SW480 (cell line): ENCODE data around the gene RAB4B.
"Not testable (repeated sequence)": the region's sequence is repeated elsewhere in the genome, so short reads cannot be mapped to it uniquely, and the experiment has no call there.

Source experiments
- DNase-seq: peaks from one replicate; pipeline ENCODE4 v3.0.0-alpha.2; 2016; ENCODE audit warnings: low spot score

The RAB4B gene

DNA sequence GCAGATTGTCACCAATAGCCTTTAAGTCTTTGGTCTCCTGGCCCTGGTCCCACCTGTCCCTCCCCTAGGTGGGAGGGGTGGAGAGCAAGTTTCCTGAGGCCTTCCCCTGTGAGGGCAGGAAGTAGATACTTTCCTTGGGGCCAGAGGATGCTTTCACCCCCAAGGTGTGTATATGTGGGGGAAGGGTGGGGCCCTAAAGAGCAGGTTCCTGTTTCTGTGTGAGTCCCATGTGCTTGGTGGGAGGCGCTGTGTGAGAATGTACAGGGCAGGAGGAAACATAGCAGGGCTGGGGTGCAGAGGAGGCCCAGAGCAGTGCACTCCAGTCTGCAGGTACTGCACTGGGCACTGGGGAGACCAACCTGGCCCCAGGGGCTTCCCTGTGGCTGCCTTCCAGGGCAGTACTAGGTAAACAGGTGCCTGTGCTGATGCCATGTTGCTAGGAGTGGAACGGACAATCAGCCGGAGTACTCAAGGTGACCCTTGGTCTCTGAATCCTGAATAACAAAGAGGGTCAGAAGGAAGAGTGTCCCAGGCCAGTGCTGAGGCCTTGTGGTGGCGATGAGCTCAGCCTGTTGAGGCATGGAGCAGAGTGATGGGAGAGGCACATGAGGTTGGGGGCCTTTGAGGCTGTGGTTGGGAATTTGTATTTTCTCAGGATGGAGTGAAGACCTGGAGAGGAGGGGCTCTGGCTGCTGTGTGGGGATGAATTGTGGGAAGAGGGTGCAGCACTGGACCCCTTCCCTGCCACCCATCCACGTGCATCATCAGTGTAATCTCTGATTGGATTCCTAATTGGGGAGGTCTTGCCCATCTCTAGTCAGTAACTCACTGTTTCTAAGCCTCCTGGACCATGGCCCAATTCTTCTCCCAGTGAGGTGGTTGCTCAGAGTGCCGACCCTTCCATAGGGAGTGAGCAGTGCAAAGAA lies 26.1 kb downstream of the RAB4B start:
- no peak for DNase-seq

DNA sequence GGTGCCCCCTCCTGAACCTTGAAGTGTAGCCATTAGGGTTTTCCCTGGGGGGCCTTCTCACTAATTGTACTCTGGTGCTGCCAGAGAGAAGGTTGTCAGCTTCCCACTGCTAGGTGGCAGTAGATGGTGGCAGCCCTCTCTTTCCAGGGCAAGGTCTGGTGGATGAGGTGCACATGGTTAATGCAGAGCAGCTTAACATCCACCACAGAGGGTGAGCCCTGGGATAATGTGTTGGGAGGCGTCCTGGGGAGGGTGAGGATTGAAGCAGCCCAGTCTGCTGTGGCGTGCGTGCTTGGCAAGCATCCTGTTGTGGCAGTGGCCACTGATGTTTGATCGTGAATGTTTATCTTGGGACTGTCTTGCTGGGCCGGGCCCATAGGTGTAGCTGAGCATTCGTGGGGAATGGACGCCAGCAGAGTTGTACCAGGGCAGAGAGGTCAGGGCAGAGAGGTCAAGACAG lies 26.8 kb downstream of the RAB4B start:
- DNase-seq = no peak

DNA sequence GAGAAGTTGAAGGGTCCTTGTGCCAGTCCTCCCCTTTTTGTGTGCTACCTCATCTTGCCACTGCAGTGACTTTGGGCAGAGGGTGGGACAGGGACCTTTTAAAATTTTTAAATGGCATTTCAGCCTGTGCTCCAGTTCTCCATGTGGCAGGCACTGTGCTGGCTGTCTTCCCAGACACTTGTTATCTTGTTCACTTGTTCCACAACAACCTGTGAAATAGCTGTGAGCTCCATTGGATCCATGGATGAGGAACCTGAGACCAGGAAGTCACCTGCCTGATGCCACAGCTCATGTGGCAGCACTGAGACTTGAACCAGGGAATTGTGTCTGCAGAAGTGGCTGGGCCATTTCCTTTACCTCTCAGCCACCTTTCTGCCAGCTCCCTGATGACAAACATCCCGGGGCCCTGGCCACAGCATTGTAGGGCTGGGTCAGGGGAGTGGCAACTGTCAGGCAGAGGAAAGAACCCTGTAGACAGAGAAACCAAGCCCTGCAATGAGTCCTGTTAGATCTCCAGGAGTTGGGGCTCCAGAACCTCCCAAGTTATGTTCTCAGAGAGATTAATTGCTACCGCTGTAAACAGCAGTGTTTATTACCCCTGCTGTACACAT lies 27.3 kb downstream of the RAB4B start:
- DNase-seq = no peak

DNA sequence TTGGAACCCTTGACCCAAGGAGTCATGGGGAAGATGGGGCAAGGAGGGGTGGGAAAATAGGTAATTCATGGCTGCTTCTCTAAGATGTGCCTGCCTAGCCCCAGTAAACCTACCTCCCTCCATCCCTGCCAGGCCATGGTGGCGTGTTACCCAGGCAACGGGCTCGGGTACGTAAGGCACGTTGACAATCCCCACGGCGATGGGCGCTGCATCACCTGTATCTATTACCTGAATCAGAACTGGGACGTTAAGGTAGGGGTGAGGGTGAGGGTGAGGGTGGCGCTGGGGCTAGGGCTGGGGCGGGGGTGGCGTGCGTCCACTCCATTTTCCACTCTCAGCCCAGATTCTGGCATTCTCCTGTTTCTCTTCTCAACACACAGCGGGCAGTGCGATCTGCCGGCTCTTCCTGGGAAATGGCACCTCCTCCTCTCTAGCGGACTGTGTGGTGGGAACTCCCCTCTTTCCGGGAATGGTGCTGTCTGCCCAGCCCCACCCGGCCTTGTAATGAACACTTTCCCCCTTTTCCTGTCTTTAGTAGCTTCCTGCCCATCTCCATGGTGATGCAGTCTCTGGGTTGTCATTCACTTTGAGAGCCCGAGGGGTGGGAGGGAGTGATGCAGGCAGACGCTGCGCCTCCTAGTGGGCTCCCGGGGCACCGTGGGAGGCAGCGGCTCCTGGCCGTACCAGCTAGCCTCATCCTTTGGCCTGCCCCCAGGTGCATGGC lies 28.5 kb downstream of the RAB4B start:
- DNase-seq = no peak

DNA sequence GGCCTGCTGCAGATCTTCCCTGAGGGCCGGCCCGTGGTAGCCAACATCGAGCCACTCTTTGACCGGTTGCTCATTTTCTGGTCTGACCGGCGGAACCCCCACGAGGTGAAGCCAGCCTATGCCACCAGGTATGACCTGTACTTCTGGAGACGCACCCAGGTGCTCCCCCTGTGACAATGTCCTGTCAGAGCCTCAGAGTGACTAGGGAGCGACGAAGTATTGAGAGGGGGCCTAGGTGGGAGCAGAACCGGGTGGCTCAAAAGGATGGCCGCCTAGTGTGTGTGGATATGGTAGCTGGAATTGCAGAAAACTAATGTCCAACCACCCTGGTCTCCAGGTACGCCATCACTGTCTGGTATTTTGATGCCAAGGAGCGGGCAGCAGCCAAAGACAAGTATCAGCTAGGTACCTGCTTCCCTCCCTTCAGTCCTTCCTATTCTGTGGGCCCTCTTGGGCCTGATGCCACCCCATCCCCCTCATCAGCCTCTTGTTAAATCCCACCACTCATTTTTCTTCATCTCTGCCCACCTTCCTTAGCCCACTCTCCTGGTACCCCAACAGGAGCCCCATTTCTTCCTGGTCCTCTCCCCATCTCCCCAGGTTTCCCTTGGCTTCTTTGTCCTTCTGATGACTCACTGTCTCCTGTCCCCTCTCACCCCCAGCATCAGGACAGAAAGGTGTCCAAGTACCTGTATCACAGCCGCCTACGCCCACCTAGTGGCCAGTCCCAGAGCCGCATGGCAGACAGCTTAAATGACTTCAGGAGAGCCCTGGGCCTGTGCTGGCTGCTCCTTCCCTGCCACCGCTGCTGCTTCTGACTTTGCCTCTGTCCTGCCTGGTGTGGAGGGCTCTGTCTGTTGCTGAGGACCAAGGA lies 29.3 kb downstream of the RAB4B start:
- DNase-seq = peak; percentile 75

DNA sequence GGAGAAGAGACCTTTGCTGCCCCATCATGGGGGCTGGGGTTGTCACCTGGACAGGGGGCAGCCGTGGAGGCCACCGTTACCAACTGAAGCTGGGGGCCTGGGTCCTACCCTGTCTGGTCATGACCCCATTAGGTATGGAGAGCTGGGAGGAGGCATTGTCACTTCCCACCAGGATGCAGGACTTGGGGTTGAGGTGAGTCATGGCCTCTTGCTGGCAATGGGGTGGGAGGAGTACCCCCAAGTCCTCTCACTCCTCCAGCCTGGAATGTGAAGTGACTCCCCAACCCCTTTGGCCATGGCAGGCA lies 29.9 kb downstream of the RAB4B start:
- no peak for DNase-seq

DNA sequence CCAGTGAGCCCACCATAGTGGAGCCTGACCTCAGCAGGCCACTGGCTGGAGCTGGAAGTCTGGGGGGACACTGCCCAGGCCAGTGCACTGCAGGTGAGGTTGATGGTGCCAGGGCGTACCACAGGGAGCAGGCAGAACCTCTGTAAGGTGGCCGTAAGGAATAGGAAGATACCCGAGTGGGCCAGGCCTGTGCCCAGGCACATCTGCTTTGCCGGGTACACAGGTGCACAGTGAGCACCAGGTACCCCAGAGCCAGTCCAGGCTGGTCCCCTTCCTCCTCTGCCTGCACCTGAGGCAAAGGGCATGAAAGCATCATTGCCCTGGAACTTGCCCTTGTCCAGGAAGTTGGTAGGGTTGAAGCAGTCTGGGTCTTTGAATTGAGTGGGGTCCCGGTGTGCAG lies 30.4 kb downstream of the RAB4B start:
- no peak for DNase-seq

DNA sequence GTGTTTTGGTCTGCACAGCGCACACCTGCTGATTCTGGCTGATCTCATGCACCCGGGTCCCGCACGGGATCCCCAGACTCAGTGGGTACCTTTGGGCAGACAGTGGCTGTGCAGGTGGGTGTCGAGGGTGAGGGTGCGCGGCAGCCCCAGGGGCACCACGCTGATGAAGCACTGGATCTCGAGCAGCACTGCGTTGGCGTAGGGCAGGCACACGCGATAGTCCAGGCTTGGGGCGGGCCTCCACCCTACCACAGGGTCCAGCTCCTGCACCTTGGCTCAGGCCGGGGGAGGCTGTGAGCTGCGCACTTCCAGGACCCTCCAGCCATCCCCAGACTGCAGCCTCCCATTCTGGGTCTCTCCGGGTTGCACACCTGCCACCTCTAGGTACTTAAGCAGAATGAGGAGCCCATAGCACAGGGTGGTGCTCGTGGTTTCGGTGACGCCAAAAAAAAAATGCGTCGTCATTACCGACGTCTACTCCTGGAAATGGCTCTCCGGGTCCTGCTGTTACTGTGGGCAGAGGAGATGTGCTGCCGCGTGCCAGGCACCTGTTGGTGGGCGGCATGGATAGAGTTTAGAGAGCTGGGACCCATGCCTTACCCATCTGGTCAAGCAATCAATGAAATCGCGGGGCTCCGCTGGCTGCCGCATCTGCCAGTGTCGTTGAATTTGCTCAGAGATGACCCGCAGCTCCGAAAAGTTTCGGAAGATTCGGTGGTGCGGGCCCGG lies 31.5 kb downstream of the RAB4B start:
- no peak for DNase-seq

DNA sequence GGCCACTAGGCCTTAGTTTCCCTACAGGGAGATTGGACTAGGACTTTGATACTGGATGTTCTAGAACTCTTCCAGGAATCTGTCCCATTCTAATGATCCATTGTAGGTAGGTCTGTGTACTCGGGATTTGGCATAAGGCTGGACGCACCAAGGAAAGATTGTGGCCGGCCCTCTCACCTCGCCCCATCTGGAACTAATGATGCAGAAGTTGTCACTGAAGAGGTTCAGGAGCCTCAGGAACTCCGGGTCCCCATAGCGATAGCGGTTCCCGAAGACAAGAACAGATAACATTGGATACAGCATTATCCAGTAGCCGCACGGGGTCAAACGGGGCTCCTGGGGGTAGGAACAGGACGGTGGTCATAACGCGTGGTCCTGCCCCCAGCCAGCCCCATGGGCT lies 32.1 kb downstream of the RAB4B start:
- DNase-seq = no peak

DNA sequence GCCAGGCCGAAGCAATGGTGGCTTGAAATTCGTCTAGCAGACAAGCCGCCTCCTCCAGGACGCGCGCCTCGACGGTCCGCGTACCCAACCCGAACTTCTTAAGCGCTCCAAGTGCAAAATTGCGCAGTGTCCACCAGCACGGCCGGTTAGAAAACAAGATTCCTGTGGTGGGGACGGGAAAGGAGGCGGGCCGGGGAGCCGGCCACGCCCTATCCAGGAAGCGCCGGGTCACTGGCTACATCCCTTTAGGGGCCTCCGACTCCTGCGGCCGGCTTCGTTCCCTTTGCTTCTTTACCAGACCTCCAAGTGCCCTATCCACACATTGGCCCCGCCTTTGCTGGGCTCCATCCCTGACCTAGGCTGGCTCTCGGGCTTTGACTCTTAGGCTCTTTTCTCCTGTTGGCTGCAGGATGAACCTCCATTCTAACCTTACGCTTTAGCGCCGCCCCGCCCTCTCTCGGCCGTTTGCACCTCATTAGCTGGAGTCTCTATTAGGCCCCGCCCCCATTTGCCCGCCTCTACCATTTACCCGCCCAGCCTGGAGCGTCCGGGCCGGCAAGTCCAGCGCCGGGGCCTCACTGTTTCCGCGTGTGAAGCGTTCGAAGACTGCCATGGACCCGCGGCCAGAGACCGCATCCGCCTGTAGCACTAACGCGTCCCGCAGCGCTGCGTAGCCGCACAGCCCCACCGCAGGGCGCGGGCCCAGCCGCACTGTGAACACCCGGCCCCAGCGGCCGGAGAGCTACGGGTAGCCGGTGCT lies 32.8 kb downstream of the RAB4B start:
- peak; percentile 93 for DNase-seq

DNA sequence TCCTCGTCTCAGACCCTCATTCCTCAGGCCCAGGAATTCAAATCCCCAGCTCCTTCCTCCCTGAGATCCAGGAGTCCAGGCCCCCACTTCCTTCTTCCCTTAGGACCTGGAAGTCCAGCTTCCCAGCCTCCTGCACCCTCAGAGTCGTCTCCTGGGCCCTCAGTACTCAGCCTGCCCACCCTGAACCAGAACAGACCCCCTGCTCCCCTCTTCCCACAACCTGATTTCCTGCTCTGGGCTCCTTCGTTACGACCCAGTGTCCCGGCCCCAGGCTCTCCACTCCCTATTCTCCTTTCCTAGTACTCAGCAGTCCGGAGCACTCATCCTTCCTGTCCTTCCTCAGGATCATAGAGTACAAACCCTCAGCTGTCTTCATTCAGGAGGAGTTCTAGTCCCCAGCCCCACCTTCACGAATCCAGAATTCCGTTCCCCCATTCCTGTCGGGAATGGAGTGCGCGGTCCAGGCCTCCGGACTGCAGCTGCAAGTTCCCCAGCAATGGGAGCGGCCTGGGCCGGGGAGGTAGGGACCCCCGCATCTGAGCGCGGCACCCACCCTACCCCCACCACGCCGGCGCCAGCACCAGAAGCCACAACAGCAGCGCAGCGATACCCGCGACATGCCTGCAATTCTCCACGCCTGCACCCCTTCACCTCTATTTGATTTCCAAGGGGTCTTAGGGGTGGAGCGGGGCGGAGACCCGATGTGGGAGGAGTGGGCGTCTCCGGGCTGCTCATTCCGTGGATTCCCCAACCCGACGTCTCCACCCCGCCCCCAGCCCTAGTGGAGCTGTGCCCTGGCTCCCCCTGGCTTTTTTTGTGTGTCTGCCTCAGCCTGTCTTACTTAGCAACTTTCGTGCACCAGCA lies 33.7 kb downstream of the RAB4B start:
- no peak for DNase-seq

DNA sequence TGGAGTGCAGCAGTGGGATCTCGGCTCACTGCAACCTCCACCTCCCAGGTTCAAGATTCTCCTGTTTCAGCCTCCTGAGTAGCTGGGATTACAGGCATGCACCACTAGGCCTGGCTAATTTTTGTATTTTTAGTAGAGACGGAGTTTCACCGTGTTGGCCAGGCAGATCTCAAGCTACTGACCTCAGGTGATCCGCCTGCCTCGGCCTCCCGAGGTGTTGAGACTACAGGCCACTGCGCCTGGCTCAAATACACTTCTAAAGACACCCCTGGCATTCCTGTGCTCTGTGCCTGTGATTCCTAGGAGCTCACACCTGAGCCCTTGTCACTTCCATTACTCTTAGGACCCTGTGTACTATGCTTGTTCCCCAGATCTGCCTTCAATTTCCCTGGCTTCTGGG lies 34.5 kb downstream of the RAB4B start:
- DNase-seq = not testable (repeated sequence)

DNA sequence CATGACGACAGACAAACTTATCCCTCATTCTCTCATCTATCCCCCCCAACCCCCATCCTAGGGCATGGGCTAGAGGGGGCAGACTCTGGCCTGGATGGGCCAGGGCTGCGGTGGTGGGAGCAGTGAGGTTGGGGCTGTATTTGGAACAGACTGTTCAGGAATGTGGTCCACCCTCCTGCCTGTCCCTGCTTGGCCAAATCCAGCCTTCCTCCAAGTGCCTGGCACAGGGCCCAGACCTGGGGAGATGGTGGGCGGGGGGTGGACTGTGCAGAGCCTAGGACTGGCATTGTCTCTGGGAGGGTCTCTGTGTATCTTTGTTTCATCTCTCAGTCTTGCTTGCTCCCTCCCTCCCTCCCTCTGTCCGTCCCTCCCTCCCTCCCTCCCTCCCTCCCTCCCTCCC lies 35.1 kb downstream of the RAB4B start:
- DNase-seq = no peak

DNA sequence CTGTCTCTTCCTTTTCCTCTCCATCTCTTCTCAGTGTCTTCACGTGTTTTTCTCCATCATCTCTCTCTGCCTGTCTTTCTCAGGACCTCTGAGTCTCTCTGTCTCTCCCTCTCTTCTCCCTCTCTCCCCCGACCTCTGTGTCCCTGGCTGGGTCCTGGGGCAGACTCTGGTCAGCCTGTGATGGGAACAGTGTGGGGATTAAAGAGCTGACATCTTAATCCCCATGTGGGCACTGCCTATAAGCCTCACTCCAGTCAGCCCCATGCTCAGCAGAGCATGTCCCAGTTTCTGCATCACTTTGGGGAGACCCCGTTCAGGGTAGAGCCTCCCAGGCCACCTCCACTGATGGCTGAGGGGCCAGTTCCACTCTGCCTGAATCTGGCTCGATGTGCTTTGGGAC lies 37.2 kb downstream of the RAB4B start:
- DNase-seq = no peak

DNA sequence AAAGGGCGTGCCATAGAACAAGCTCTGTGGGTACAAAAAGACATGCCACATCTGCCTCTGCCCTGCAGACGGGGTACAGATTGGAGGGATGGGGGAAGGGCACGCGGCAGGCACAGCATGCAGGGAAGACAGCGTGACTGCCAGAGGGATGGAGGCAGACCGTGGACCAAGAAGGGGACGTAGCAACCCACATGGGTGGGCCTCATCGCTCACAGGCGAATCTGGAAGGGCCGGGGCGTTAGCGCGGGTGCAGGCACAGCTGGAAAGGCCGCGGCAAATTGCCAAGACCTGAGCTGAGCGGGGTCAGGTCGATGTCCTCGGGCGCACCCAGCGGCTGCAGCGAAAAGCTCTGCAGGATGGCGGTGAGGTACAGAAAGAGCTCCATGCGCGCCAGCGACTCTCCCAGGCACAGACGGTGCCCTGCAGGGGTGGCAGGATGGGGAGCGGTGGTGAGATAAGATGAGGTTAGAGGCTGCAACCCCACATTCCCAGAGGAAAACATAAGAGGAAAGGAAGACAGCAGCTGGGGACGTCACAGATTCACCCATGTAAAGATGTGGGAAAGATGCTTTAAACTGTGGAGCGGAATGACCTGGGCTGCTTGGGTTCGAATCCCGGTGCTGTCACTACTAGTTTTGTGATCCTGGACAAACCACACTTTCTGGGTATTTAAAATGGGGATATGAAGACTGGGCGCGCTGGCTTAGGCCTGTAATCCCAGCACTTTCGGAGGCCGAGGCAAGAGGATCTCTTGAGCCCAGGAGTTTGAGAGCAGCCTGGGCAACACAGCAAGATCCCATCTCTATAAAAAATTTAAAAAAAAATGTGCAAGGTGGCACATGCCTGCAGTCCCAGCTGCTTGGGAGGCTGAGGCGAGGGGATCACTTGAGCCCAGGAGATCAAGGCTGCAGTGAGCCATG lies 40.7 kb downstream of the RAB4B start:
- peak; percentile 38 for DNase-seq

DNA sequence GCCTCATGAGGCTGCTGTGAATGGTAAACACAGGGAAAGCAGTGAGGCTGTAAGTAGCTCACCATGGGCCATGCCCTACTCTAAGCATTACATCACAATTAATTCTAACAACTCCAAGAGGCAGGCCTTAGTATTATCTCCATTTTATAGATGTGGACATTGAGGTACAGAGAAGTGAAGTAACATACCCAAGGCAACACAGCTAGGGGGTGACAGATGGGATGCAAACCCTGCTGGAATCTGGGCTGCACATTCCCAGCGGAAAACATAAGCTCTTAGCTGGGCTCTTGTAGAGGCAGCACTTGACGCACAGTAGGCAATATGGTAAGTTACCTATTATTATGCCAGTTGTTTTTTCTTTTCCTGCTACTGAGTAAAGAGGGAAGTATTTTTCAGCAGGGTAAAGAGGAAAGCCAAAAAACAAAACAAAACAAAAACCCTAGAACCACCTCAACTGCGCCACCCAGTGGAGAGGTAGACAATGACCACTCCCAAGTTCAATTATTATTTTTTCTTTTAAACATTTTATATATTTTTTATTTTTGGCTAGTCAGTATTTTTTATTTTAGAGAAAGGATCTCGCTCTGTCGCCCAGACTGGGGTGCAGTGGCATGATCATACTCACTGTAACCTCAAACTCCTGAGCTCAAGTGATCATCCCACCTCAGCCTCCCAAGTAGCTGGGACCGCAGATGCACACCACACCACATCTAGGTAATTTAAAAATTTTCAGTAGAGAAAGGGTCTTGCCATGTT lies 41.6 kb downstream of the RAB4B start:
- DNase-seq = peak; percentile 38

DNA sequence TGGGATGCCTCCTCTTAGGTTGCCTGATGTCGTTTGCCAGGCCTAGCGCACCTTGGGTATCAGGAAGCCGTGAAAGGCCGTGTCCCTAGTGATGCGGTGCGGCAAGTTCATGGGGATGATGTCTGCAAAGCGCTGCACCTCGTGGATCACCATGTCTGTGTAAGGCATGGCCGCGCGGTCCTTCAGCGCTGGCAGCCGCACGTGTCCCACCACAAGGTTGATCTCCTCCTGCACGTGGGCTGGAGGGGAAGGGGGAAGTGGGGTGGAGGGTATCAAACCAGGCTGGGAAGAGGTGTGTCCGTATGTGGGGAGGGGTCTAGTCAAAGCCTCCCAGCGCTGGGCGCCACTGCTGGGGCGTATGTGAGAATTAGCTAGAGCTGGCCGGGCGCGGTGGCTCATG lies 44.1 kb downstream of the RAB4B start:
- DNase-seq = no peak
